Colonic mucosa (tissue), 4 donors: Measurements from ENCODE around the gene RDM1. TPM values are rescaled to one million over a fixed set of nuclear protein-coding genes. Genes with fewer than 3 reads are reported as not detected.

ENCODE experiments used
- DNase-seq: peaks from one replicate; pipeline ENCODE4 v3.0.0-alpha.2; 2020
- H3K27ac ChIP-seq: fragments of 200-600 bp; one replicate; pipeline ENCODE4 v1.8.0; 2021
- H3K27me3 ChIP-seq: fragments of 200-600 bp; one replicate; pipeline ENCODE4 v1.8.0; 2021
- H3K36me3 ChIP-seq: fragments of 200-600 bp; one replicate; pipeline ENCODE4 v1.8.0; 2021
- H3K4me1 ChIP-seq: fragments of 200-600 bp; one replicate; pipeline ENCODE4 v1.8.0; 2021; ENCODE audit warnings: mild to moderate bottlenecking
- H3K4me3 ChIP-seq: fragments of 200-600 bp; one replicate; pipeline ENCODE4 v1.8.0; 2021
- H3K9ac ChIP-seq, 2 donors: one replicate each; pipeline ENCODE4 v1.7.0; 2013; ENCODE audit warnings: control low read depth in 2 of 2, low read depth in 2 of 2, low read length in 2 of 2
- H3K9me3 ChIP-seq: fragments of 200-600 bp; one replicate; pipeline ENCODE4 v1.8.0; 2021
- CTCF ChIP-seq: fragments of 200-600 bp; IDR thresholded peaks from one replicate; pipeline ENCODE4 v1.8.0; 2022; ENCODE audit warnings: antibody characterized with exemption, mild to moderate bottlenecking
- intact Hi-C: fragments of 100-400 bp; cut with DNase I; formaldehyde crosslinking; loops from one replicate; pipeline ENCODE4 v1.14.1; 2022
- total RNA-seq, 2 donors: library from RNA; stranded (reverse); fragmentation: NEBNext Ultra II Directional in 1 of 2; extraction: Animal tissue kit (Norgen Biotek cat#: 25700) in 1 of 2; gene quantifications; one replicate each; pipeline ENCODE4 v1.2.1, GENCODE V29; 2021
- donor health status: healthy.
- donor health status: DM: no; HTN: no; CAD: no.
- donor health status: DM: no; HTN: no; CAD: no.

Gene RDM1
- 1 to 10 TPM in 1 of 2 donors, under 1 TPM in 1; 0.66 to 7.8 TPM for total RNA-seq

- DNase-seq: peak; percentile 88
- intact Hi-C loops: no loop called here
- no peak for TF ChIP-seq CTCF
- H3K9me3 ChIP-seq: no peaks in the 10 kb centered on the region
- H3K36me3 ChIP-seq: no peaks in the 10 kb centered on the region
- H3K27me3 ChIP-seq: no peaks in the 10 kb centered on the region
- no peaks in the 10 kb centered on the region for H3K4me1 ChIP-seq
- H3K4me3 ChIP-seq: peak within 1 kb of the TSS; percentile 38
- no peak within 1 kb of the TSS for H3K27ac ChIP-seq
- H3K9ac ChIP-seq: peak within 1 kb of the TSS; percentile 21 to 35
Measured at GRCh38 chr17:35930211-35931065, at the start of gene RDM1. Gene RDM1 (minus strand): TSS chr17:35930773. CDS start chr17:35930727, 46 bp downstream.

GRCh38 chr17:35978346-35978745 is 47.8 kb upstream of the RDM1 start:
- H3K4me3 ChIP-seq: no peak overlapping the region
- no peak for DNase-seq
- H3K27me3 ChIP-seq: no peaks in the 10 kb centered on the region
- no peak overlapping the region for H3K27ac ChIP-seq
- H3K9me3 ChIP-seq: no peaks in the 10 kb centered on the region
- H3K4me1 ChIP-seq: no peaks in the 10 kb centered on the region
- H3K36me3 ChIP-seq: no peaks in the 10 kb centered on the region
- no peak overlapping the region for H3K9ac ChIP-seq
- intact Hi-C loops: loop anchor here (5.0 to 10.0 kb wide), 2 partner anchors 94 to 506 kb away; partner anchors contain the start of gene ZNHIT3
- no peak for TF ChIP-seq CTCF

- intact Hi-C loops: loop anchor here (5.0 to 10.0 kb wide), 2 partner anchors 95 to 507 kb away; partner anchors contain the start of gene ZNHIT3
- no peak for TF ChIP-seq CTCF
- no peaks in the 10 kb centered on the region for H3K9me3 ChIP-seq
- H3K4me3 ChIP-seq: no peak overlapping the region
- no peak overlapping the region for H3K27ac ChIP-seq
- no peak for DNase-seq
- no peaks in the 10 kb centered on the region for H3K27me3 ChIP-seq
- H3K36me3 ChIP-seq: no peaks in the 10 kb centered on the region
- H3K9ac ChIP-seq: no peak overlapping the region
- no peaks in the 10 kb centered on the region for H3K4me1 ChIP-seq
Measured at GRCh38 chr17:35977509-35977908, 46.9 kb upstream of the RDM1 start.

- no peak for TF ChIP-seq CTCF
- Histone ChIP-seq H3K4me1 (no peaks in the 10 kb centered on the region), H3K36me3 (no peaks in the 10 kb centered on the region), H3K9ac (no peak overlapping the region), H3K4me3 (no peak overlapping the region), H3K9me3 (no peaks in the 10 kb centered on the region), H3K27ac (no peak overlapping the region), H3K27me3 (no peaks in the 10 kb centered on the region)
- intact Hi-C loops: loop anchor here (10.0 kb wide), 1 partner anchor 511 kb away; the partner anchor contains the start of gene ZNHIT3
- peak; percentile 30 for DNase-seq
Measured at GRCh38 chr17:35973333-35974260, 43.0 kb upstream of the RDM1 start.

- intact Hi-C loops: loop anchor here (10.0 kb wide), 1 partner anchor 512 kb away; the partner anchor contains the start of gene ZNHIT3
- no peaks in the 10 kb centered on the region for H3K9me3 ChIP-seq
- H3K4me1 ChIP-seq: no peaks in the 10 kb centered on the region
- H3K4me3 ChIP-seq: no peak overlapping the region
- H3K36me3 ChIP-seq: no peaks in the 10 kb centered on the region
- H3K27ac ChIP-seq: no peak overlapping the region
- H3K27me3 ChIP-seq: no peaks in the 10 kb centered on the region
- no peak for TF ChIP-seq CTCF
- no peak overlapping the region for H3K9ac ChIP-seq
- DNase-seq: no peak
Measured at GRCh38 chr17:35972945-35973332, 42.4 kb upstream of the RDM1 start.
